ENCODE data around the gene NBPF15. TPM values are rescaled to one million over a fixed set of nuclear protein-coding genes. Genes with fewer than 3 reads are reported as not detected.

The NBPF15 gene
- total RNA-seq, 1 donor = 35.8 TPM

Small RNAs within 50 kb of the gene (small RNA-seq; reads per million reads assigned to genes)
- gene AC246785.4 (not detected), gene RNVU1-15 (265 reads per million, percentile 98 among the genes with 10 or more reads in this experiment)

Other genes starting within 250 kb of the NBPF15 start
- gene PPIAL4E, start 88.0 kb downstream of the NBPF15 start, total RNA-seq = not detected
- not detected for gene PPIAL4F, start 131.2 kb upstream of the NBPF15 start, total RNA-seq